Right lobe of liver (tissue), 4 donors: ENCODE data around the gene YPEL3.

Experiments used
- POLR2A ChIP-seq: fragments of 450-650 bp; IDR thresholded peaks from one replicate; pipeline ENCODE4 v1.6.1; 2017; ENCODE audit warnings: antibody characterized with exemption, mild to moderate bottlenecking
- TF ChIP-seq, protein P1 (sequence below), 4 donors: fragments of 200-600 bp in 3 of 4; fragments of 450-650 bp in 1 of 4; IDR thresholded peaks; one replicate each; pipeline versions ENCODE4 v1.5.1 to v1.8.0; 2016 to 2022; ENCODE audit warnings: antibody characterized with exemption in 4 of 4, mild to moderate bottlenecking in 2 of 4
- donor health status: DM: no; HTN: no; CAD: no.
- donor health status: DM: no; HTN: no; CAD: no.
- donor health status: DM: no; HTN: yes; CAD: no.

DNA sequence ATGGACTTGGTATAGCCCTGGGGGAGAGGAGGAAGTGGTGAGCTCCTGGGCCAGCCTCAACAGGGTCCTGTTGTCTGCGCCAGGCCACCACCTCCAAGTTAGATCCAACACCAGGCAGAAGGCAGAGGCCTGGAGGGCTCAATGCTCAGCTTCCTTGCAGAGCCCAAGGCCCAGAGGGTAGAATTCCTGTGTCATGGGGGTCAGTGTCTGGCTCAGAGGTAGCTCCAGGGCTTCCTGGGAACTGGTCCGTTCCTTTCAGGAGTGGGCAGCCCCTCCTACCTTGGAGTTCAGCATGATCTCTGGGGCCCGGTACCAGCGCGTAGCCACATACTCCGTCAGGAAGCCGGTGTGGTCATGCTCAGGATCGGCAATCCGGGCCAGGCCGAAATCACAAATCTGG lies 21.8 kb upstream of the YPEL3 start:
- TF ChIP-seq, protein P1, sequence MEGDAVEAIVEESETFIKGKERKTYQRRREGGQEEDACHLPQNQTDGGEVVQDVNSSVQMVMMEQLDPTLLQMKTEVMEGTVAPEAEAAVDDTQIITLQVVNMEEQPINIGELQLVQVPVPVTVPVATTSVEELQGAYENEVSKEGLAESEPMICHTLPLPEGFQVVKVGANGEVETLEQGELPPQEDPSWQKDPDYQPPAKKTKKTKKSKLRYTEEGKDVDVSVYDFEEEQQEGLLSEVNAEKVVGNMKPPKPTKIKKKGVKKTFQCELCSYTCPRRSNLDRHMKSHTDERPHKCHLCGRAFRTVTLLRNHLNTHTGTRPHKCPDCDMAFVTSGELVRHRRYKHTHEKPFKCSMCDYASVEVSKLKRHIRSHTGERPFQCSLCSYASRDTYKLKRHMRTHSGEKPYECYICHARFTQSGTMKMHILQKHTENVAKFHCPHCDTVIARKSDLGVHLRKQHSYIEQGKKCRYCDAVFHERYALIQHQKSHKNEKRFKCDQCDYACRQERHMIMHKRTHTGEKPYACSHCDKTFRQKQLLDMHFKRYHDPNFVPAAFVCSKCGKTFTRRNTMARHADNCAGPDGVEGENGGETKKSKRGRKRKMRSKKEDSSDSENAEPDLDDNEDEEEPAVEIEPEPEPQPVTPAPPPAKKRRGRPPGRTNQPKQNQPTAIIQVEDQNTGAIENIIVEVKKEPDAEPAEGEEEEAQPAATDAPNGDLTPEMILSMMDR (IDR thresholded peaks at IDR 0.05), result no peak
- no peak for TF ChIP-seq POLR2A
